Fibroblast of mammary gland (primary cell): ENCODE data around the gene LSS.

Experiments
- DNase-seq: peaks from one replicate; pipeline ENCODE4 v3.0.0-alpha.2; 2010; ENCODE audit warnings: low read depth
- H3K4me3 ChIP-seq: 2 replicates; pipeline ENCODE4 v1.5.1; 2011; ENCODE audit warnings: low read depth, mild to moderate bottlenecking, low read length, moderate library complexity; ENCODE audit not compliant: control insufficient read depth
- TF ChIP-seq, protein P1 (sequence below): conservative IDR thresholded peaks from 2 replicates; pipeline ENCODE4 v1.5.1; 2011; ENCODE audit warnings: low read depth, low read length, inconsistent platforms; ENCODE audit not compliant: control insufficient read depth, insufficient read depth

Gene LSS

DNA sequence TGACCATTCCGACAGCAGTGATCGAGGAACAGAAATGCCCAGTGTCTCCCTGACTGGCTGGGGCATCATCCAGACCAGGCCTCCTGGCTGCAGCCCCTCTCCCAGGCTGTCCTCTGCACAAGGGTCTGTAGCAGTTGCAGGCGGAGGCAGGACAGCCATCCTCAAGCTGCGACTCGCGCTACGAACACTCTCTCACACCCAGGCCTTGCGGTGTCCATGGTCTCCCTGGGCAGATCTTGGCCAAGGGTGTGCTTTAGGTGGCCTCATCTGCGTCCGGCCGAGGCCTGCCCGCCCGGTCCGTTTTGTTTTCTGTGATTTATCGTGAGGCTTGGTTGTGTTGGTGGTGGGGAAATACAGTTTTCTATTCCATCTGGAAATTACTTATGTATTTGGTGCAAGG lies 88.9 kb downstream of the LSS start:
- no peak for DNase-seq
- TF ChIP-seq, protein P1, sequence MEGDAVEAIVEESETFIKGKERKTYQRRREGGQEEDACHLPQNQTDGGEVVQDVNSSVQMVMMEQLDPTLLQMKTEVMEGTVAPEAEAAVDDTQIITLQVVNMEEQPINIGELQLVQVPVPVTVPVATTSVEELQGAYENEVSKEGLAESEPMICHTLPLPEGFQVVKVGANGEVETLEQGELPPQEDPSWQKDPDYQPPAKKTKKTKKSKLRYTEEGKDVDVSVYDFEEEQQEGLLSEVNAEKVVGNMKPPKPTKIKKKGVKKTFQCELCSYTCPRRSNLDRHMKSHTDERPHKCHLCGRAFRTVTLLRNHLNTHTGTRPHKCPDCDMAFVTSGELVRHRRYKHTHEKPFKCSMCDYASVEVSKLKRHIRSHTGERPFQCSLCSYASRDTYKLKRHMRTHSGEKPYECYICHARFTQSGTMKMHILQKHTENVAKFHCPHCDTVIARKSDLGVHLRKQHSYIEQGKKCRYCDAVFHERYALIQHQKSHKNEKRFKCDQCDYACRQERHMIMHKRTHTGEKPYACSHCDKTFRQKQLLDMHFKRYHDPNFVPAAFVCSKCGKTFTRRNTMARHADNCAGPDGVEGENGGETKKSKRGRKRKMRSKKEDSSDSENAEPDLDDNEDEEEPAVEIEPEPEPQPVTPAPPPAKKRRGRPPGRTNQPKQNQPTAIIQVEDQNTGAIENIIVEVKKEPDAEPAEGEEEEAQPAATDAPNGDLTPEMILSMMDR = no peak
- no peak overlapping the region for H3K4me3 ChIP-seq

DNA sequence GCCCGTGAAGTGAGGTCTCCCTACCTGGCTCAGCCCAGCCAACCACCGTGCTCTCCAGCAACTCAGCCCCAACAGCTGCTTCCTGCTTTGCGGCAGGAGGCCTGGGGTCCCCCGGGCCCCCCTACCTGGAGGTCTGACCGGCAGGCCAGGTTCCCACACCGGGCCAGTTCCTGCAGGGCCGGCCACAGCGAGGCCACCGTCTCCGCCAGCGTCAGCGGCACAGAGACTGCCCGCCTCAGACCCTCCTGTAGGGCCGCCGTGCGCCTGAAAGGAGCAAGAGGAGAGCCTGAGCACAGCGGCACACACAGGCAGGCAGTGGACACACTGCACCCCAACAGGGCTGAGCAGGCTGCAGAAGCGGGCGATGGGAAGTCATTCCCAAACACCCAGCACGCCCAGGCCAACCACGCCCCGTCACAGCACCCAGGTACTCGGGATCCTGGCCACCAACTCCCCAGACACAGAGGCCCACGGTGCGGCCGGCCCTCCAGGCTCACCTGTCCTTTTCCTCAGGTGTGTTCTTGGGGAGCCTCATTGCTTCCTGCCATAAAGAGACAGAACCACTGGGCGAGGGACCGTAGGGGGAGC lies 90.1 kb downstream of the LSS start:
- no peak overlapping the region for H3K4me3 ChIP-seq
- no peak for DNase-seq
- TF ChIP-seq, protein P1 = no peak
